ENCODE results near the gene P2RY8.
"Not testable (repeated sequence)": the region's sequence is repeated elsewhere in the genome, so short reads cannot be mapped to it uniquely, and the experiment has no call there.

The P2RY8 gene, protein sequence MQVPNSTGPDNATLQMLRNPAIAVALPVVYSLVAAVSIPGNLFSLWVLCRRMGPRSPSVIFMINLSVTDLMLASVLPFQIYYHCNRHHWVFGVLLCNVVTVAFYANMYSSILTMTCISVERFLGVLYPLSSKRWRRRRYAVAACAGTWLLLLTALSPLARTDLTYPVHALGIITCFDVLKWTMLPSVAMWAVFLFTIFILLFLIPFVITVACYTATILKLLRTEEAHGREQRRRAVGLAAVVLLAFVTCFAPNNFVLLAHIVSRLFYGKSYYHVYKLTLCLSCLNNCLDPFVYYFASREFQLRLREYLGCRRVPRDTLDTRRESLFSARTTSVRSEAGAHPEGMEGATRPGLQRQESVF

DNA sequence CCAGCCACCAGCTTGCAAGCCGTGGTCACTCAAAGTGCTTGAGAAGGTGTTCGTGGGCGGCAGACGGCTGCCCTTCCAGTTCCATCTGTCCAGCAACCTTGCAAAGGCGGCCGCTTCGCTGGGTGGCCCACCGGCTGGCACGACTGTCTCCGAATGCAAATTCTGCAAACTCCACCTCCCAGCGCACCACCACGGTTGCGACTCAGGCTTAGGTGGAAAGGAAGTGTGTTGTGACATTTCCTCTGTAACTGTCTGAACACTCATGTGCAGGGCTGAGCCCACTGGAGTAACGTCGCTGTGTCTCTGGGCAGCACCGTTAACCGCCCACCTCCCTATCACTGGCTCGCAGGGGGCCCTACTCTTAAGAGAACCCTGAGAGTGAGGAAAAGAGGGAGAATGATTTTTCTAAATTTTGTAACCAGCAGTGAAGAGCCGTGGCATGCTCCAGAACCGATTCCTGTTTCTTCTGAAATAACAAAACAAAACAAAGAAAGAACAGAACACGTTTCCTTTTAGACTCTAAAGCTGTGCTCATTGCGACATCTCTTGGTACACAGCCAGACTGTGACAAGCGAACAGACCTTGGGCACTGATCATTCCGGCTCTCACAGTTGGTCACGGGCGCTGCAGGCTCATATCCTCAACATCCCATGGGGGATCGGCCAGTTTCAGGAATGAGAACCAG is at the start of gene P2RY8:
P2RY8 (minus strand) TSS at position 155 of the 685 bp plus-strand sequence. CDS start 70,627 bp downstream, outside the sequence.
- no peak for DNase-seq

DNA sequence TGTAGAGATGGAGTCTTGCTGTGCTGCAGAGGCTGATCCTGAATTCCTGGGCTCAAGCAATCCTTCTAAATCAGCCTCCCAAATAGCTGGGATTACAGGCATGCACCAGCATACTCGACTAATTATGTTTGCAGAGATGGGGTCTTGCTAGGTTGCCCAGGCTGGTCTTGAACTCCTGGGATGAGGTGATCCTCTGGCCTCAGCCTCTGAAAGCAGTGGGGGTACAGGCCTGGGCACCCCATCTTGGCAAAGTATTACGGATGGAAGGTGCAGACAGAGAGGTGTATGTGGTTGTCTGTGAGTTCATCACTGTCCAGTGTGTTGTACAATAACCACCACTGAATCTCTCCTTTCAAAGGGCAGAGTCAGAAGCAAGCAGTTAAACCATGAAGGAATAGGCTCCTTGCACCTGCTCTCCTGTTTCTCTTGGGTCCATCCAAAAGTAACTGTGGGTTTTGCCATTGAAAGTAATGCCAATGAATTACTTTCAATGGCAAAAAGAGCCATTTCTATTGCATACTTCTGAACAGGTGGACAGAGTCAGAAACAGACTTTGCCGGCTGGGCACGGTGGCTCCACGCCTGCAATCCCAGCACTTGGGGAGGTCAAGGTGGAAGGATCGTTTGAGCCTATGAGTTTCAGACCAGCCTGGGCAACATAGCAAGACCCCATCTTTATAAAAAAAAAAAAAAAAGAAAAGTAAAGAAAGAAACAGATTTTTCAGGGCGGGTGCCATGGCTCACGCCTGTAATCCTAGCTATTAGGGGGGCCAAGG is 47.4 kb upstream of the P2RY8 start:
- DNase-seq, result no peak

DNA sequence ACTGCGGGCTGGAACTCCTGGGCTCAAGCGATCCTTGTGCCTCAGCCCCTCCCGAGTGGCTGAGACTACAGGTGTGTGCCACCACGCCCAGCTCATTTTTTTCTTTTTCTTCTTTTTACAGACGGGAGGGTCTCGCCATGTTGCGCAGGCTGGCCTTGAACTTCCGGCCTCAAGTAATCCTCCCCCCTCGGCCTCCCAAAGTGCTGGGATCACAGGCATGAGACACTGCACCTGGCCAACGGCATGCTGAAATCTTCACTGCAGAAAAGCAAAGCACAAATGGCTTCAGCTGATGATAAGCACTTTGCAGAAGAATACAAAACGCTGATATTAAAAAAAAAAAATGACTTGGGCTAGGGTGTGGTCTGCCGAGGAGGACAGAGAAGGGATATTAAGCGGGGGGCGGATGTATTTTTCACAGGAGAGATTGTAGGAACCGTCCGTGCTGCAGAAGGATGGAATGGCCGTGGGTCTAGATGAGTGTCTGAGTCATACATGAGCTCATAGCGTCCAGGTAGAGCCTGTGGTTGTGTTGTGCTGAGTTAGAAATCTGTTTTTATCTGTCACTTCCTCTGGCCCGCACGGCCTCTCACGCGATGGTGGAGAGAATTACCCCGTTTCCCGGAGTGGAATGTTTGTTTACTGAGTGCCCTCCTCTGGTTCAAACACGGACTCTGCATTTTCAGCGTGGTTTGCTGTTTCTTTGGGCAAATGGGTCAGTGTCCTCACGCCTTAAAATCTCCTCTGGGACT is 45.9 kb upstream of the P2RY8 start:
- DNase-seq, result peak; percentile 60

DNA sequence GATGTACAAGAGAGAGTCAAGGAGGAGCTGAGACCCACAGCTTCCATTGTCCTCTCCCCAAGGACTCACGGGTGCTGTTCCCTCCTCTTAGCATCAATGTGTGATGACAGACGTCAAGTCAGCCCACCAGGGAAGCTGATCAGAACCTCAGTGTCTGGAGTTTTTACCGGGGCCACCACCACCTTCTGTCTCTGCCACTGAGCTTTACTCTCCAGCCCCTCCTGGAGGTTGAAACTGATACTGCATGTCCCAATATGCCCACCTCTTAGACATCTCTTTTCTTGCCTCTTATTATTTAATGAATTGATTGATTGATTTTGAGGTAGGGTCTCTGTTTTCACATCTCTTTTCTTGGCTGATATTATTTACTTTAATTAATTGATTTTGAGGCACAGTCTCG is 44.1 kb upstream of the P2RY8 start:
- DNase-seq, result peak; percentile 69

GRCh38 chrX:1578511-1579173 is 41.7 kb upstream of the P2RY8 start:
- DNase-seq, result no peak

GRCh38 chrX:1577845-1578244 is 40.9 kb upstream of the P2RY8 start:
- DNase-seq, result no peak

DNA sequence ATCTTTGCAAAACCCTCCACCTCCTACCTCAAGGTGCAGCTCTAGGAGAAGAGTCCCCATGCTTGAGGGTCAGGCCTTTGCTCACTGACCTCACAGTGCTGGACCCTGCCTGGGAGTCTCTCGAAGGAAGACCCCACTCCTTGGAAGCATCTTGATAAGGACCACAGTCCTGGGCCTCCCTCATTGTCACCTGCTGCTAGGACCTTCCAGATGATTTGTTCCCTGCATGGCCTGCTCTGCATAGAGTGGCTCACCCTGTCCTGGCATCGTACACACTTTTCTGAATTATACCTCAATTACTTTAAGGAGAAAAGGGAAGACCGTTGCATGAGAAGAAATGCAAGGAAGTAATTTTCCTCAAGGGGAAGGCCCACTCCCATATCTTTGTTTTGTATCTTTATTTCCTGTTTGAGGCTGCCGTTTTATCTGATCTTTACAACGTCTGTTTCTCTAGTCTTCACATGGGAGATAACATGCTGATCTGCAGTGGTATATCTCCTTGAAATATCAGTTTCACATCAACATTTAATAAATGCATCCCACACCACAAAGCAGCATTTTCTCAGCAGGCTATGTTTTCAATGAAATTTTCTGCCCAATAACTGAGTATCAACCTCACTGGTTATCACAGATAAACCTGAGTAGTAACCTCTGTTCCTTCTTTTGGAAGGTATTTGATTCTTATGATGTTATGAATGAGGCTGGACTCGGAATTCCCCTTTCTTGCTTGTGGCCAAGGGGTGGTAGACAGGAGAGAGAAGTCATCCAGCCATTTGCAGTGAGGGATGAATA is 39.4 kb upstream of the P2RY8 start:
- DNase-seq, result no peak

- not testable (repeated sequence) for DNase-seq
Measured at GRCh38 chrX:1574181-1574580, 37.2 kb upstream of the P2RY8 start.

GRCh38 chrX:1564750-1565683 is 28.0 kb upstream of the P2RY8 start:
- DNase-seq, result no peak

- not testable (repeated sequence) for DNase-seq
Measured at GRCh38 chrX:1564077-1564476, 27.1 kb upstream of the P2RY8 start.

GRCh38 chrX:1561164-1561563 is 24.2 kb upstream of the P2RY8 start:
- no peak for DNase-seq

DNA sequence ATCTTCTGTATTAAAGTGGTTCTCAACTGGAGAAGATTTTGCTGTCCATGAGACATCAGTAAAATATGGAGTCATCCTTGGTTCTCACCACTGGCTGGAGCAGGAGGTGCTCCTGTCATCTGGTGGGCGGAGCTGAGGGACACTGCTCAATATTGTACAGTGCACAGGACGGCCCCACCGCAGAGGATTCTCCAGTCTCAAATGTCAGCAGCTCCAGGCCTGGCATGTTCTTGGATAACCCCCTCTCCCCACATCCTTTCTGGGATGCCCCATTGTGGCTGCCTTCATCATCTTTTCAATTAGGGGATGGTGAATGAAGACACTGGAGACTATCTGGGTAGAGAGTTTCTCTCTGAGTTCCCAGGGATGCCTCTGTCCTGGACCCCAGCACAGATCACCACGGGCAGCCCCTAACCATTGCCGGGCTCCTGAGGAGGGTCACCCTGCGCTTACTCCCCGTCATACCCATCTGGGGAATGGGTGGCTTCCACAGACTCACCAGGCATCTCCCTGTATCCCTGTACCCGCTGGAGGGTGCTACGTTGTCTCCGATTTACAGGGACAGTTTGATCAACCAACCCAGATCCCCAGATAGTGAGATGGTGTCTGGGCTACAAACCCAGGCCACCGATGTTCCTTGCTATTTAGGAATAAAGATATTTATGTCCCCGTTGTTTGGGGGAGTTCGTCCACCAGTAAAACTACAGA is 21.9 kb upstream of the P2RY8 start:
- DNase-seq, result no peak

GRCh38 chrX:1557442-1557841 is 20.5 kb upstream of the P2RY8 start:
- DNase-seq, result not testable (repeated sequence)

GRCh38 chrX:1555370-1555769 is 18.4 kb upstream of the P2RY8 start:
- DNase-seq, result no peak

DNA sequence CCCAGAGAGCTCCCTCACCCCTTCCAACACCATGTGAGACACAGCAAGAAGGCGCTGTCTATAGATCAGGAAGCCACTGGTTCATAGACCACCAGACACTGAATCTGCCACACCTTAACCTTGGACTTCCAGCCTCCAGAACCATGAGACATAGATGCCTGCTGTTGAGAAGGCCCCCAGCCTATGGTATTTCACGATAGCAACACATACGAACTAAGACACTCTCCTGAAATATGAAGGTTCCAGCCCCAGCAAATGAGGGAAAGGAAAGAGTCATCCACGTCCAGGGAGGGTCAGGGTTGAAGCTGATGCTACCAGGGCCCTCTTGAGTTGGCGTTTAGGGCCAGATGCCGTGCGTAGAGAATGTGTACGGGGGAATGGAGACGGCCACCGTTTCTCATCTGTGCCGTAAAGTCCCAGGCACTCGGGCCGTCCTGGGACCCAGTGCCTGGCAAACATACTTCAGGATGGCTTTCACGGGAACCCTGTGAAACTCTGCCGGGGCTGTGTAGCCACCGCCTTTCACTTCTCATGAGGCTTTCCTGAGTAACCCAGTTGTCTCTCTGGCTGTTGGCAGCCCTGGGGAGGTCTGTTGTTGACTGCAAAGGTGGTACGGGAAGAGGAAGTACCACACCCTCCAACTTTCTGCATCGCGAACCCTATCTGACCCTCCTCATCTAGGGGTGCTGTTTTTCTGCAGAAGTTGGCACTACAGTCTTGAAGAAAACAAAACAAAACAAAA is 17.7 kb upstream of the P2RY8 start:
- DNase-seq, result no peak

- no peak for DNase-seq
Measured at GRCh38 chrX:1551959-1552546, 15.1 kb upstream of the P2RY8 start.

DNA sequence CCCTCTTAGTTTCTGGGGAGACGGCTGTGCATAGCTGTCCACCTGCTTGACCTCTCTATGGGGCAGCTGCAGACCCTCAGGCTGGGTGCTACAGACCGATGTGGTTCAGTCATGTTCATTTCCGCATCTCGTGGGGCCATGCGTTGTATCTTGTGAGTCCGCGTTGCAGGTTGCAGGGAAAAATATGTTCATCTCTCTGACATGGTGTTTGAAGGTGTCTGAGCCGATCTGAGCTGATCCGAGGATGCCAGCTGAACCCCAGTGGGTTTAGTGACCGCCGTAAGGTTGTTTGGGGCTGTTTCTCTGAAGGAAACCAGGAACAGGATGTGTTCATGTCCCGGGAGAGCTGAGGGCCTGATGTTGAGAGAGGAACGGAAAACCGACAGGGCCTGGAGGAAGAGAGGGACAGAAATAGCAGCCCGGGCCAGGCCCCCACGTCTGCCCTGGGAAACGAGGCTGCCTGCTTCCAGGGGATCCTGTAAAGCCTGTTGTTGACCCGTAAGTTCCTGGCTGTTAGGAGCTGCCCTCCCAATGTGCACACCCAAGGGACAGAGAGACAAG is 9.8 kb upstream of the P2RY8 start:
- DNase-seq, result no peak

DNA sequence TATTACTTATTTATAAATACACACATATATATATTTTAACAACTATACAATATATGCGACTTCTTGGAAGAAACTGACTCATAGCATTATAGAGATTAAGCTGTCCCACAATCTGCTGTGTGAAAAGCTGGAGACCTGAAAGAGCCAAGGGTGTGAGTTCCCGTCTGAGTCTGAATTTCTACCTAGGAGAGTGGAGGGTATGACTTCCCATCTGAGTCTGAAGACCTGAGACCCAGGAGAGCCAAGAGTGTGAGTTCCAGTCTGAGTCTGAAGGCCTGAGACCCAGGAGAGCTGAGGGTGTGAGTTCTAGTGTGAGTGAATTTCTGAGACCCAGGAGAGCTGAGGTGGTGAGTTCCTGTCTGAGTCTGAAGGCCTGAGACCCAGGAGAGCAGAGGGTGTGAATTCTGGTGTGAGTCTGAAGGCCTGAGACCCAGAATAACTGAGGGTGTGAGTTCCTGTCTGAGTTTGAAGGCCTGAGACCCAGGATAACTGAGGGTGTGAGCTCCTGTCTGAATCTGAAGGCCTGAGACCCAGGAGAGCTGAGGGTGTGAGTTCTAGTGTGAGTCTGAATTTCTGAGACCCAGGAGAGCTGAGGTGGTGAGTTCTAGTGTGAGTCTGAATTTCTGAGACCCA is 8.9 kb upstream of the P2RY8 start:
- DNase-seq, result no peak
